Stimulated activated memory B cell treated with anti-CD40 and anti-IgM and Interleukin-4, amounts not matched to agents 10 μg/mL and 1 μg/mL and 100 μg/mL, for 72 hours (primary cell): ENCODE measurements around the gene UBP1.
A peak's percentile ranks its signal among the peaks of the same experiment; 100 is the strongest.

Experiments used
- ATAC-seq: fragments of 150-1000 bp; cut with Tn5 transposase; 2 replicates; pipeline ENCODE4 v1.10.0; 2021
- H3K27ac Mint-ChIP-seq: one replicate; pipeline ENCODE4 v1.8.0; 2022; ENCODE audit warnings: mild to moderate bottlenecking, mixed read lengths
- H3K27me3 Mint-ChIP-seq: one replicate; pipeline ENCODE4 v1.8.0; 2022; ENCODE audit warnings: mixed read lengths
- H3K36me3 Mint-ChIP-seq: one replicate; pipeline ENCODE4 v1.8.0; 2022; ENCODE audit warnings: mixed read lengths
- H3K4me1 Mint-ChIP-seq: one replicate; pipeline ENCODE4 v1.8.0; 2022; ENCODE audit warnings: mixed read lengths
- H3K4me3 Mint-ChIP-seq: one replicate; pipeline ENCODE4 v1.8.0; 2022; ENCODE audit warnings: mild to moderate bottlenecking, moderate library complexity, mixed read lengths
- H3K9me3 Mint-ChIP-seq: one replicate; pipeline ENCODE4 v1.8.0; 2022; ENCODE audit warnings: mixed read lengths

UBP1 gene

GRCh38 chr3:33386631-33387030 is 53.6 kb downstream of the UBP1 start:
- Mint-ChIP-seq H3K4me3 (no peak overlapping the region), H3K4me1 (no peaks in the 10 kb centered on the region), H3K27ac (no peak overlapping the region), H3K27me3 (no peaks in the 10 kb centered on the region), H3K9me3 (no peaks in the 10 kb centered on the region), H3K36me3 (peaks cover 36% of the 10 kb centered on the region)
- ATAC-seq = no peak

- no peak overlapping the region for H3K27ac Mint-ChIP-seq
- H3K4me1 Mint-ChIP-seq = no peaks in the 10 kb centered on the region
- H3K36me3 Mint-ChIP-seq = peaks cover 25% of the 10 kb centered on the region
- H3K4me3 Mint-ChIP-seq = no peak overlapping the region
- no peaks in the 10 kb centered on the region for H3K27me3 Mint-ChIP-seq
- H3K9me3 Mint-ChIP-seq = no peaks in the 10 kb centered on the region
- no peak for ATAC-seq
These were observed 54.8 kb downstream of the UBP1 start for GRCh38 chr3:33385423-33385822.

GRCh38 chr3:33383951-33384350 is 56.3 kb downstream of the UBP1 start:
- no peaks in the 10 kb centered on the region for H3K9me3 Mint-ChIP-seq
- peaks cover 11% of the 10 kb centered on the region for H3K36me3 Mint-ChIP-seq
- H3K27me3 Mint-ChIP-seq = no peaks in the 10 kb centered on the region
- H3K27ac Mint-ChIP-seq = no peak overlapping the region
- H3K4me1 Mint-ChIP-seq = no peaks in the 10 kb centered on the region
- ATAC-seq = no peak
- H3K4me3 Mint-ChIP-seq = no peak overlapping the region

- no peak for ATAC-seq
- Mint-ChIP-seq H3K27ac (no peak overlapping the region), H3K4me1 (no peaks in the 10 kb centered on the region), H3K9me3 (no peaks in the 10 kb centered on the region), H3K36me3 (no peaks in the 10 kb centered on the region), H3K4me3 (no peak overlapping the region), H3K27me3 (no peaks in the 10 kb centered on the region)
These were observed 59.6 kb downstream of the UBP1 start for GRCh38 chr3:33380653-33381052.

- no peak for ATAC-seq
- Mint-ChIP-seq H3K4me1 (peaks cover 3% of the 10 kb centered on the region), H3K9me3 (no peaks in the 10 kb centered on the region), H3K4me3 (no peak overlapping the region), H3K27me3 (no peaks in the 10 kb centered on the region), H3K27ac (no peak overlapping the region), H3K36me3 (no peaks in the 10 kb centered on the region)
These were observed 62.3 kb downstream of the UBP1 start for GRCh38 chr3:33377931-33378330.

- H3K9me3 Mint-ChIP-seq = no peaks in the 10 kb centered on the region
- no peak overlapping the region for H3K27ac Mint-ChIP-seq
- H3K4me1 Mint-ChIP-seq = peaks cover 6% of the 10 kb centered on the region
- no peak for ATAC-seq
- no peak overlapping the region for H3K4me3 Mint-ChIP-seq
- H3K36me3 Mint-ChIP-seq = no peaks in the 10 kb centered on the region
- H3K27me3 Mint-ChIP-seq = no peaks in the 10 kb centered on the region
These were observed 62.7 kb downstream of the UBP1 start for GRCh38 chr3:33377489-33377888.

- no peak overlapping the region for H3K27ac Mint-ChIP-seq
- H3K9me3 Mint-ChIP-seq = peaks cover 5% of the 10 kb centered on the region
- H3K27me3 Mint-ChIP-seq = peaks cover 27% of the 10 kb centered on the region
- no peak for ATAC-seq
- no peak overlapping the region for H3K4me3 Mint-ChIP-seq
- peaks cover 6% of the 10 kb centered on the region for H3K4me1 Mint-ChIP-seq
- peaks cover 6% of the 10 kb centered on the region for H3K36me3 Mint-ChIP-seq
These were observed 67.1 kb downstream of the UBP1 start for GRCh38 chr3:33373082-33373437.

GRCh38 chr3:33372218-33373081 is 67.8 kb downstream of the UBP1 start:
- Mint-ChIP-seq H3K4me3 (no peak overlapping the region), H3K4me1 (peaks cover 6% of the 10 kb centered on the region), H3K36me3 (peaks cover 6% of the 10 kb centered on the region), H3K27me3 (peaks cover 33% of the 10 kb centered on the region), H3K27ac (no peak overlapping the region), H3K9me3 (peaks cover 5% of the 10 kb centered on the region)
- ATAC-seq = peak; percentile 43

GRCh38 chr3:33364531-33365128 is 75.6 kb downstream of the UBP1 start:
- ATAC-seq = no peak
- Mint-ChIP-seq H3K36me3 (no peaks in the 10 kb centered on the region), H3K9me3 (no peaks in the 10 kb centered on the region), H3K27me3 (peaks cover 20% of the 10 kb centered on the region), H3K27ac (no peak overlapping the region), H3K4me3 (no peak overlapping the region), H3K4me1 (peaks cover 4% of the 10 kb centered on the region)

GRCh38 chr3:33364060-33364459 is 76.1 kb downstream of the UBP1 start:
- peaks cover 4% of the 10 kb centered on the region for H3K4me1 Mint-ChIP-seq
- no peaks in the 10 kb centered on the region for H3K36me3 Mint-ChIP-seq
- peaks cover 17% of the 10 kb centered on the region for H3K27me3 Mint-ChIP-seq
- no peak for ATAC-seq
- no peak overlapping the region for H3K4me3 Mint-ChIP-seq
- no peaks in the 10 kb centered on the region for H3K9me3 Mint-ChIP-seq
- no peak overlapping the region for H3K27ac Mint-ChIP-seq

- Mint-ChIP-seq H3K36me3 (no peaks in the 10 kb centered on the region), H3K4me1 (peaks cover 4% of the 10 kb centered on the region), H3K27ac (no peak overlapping the region), H3K9me3 (no peaks in the 10 kb centered on the region), H3K4me3 (no peak overlapping the region), H3K27me3 (peaks cover 9% of the 10 kb centered on the region)
- ATAC-seq = no peak
These were observed 76.9 kb downstream of the UBP1 start for GRCh38 chr3:33363113-33363800.

- no peak for ATAC-seq
- Mint-ChIP-seq H3K4me1 (peaks cover 4% of the 10 kb centered on the region), H3K4me3 (no peak overlapping the region), H3K9me3 (no peaks in the 10 kb centered on the region), H3K36me3 (no peaks in the 10 kb centered on the region), H3K27ac (no peak overlapping the region), H3K27me3 (no peaks in the 10 kb centered on the region)
These were observed 79.9 kb downstream of the UBP1 start for GRCh38 chr3:33360136-33360825.

- H3K4me3 Mint-ChIP-seq = no peak overlapping the region
- H3K27ac Mint-ChIP-seq = no peak overlapping the region
- no peaks in the 10 kb centered on the region for H3K4me1 Mint-ChIP-seq
- H3K36me3 Mint-ChIP-seq = no peaks in the 10 kb centered on the region
- no peaks in the 10 kb centered on the region for H3K27me3 Mint-ChIP-seq
- H3K9me3 Mint-ChIP-seq = no peaks in the 10 kb centered on the region
- ATAC-seq = no peak
These were observed 81.9 kb downstream of the UBP1 start for GRCh38 chr3:33358172-33358781.

- H3K4me1 Mint-ChIP-seq = no peaks in the 10 kb centered on the region
- H3K9me3 Mint-ChIP-seq = no peaks in the 10 kb centered on the region
- no peak overlapping the region for H3K4me3 Mint-ChIP-seq
- H3K36me3 Mint-ChIP-seq = no peaks in the 10 kb centered on the region
- H3K27me3 Mint-ChIP-seq = no peaks in the 10 kb centered on the region
- no peak overlapping the region for H3K27ac Mint-ChIP-seq
- ATAC-seq = no peak
These were observed 84.6 kb downstream of the UBP1 start for GRCh38 chr3:33355611-33356010.

- H3K27me3 Mint-ChIP-seq = peaks cover 3% of the 10 kb centered on the region
- H3K27ac Mint-ChIP-seq = no peak overlapping the region
- no peaks in the 10 kb centered on the region for H3K9me3 Mint-ChIP-seq
- H3K4me3 Mint-ChIP-seq = no peak overlapping the region
- ATAC-seq = no peak
- peaks cover under 1% of the 10 kb centered on the region for H3K36me3 Mint-ChIP-seq
- peaks cover 6% of the 10 kb centered on the region for H3K4me1 Mint-ChIP-seq
These were observed 100.4 kb downstream of the UBP1 start for GRCh38 chr3:33339758-33340157.
